ENCODE measurements around the gene NCBP2L.

NCBP2L gene

GRCh38 chrX:107818900-107819521, 41.5 kb downstream of the NCBP2L start:
- DNase-seq, result no peak

- DNase-seq, result no peak
Measured at GRCh38 chrX:107823042-107823441, 45.5 kb downstream of the NCBP2L start.

DNA sequence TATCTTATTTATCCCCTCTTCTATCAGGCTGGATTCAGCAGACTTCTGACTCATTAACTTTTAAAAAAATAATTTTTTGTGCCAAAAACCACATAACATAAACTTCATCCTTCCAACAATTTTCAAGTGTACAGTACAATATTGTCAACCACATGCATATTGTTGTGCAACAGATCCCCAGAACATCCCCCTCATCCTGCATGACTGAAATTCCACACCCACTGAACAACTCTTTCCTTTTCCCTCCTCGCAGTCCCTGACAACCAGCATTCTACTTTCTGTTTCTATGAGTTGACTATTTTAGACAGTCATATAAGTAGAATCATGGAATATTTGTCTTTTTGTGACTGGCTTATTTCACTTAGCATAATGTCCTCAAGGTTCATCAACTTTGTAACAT, 45.9 kb downstream of the NCBP2L start:
- DNase-seq, result no peak

- peak; percentile 30 to 73 (median 48) for DNase-seq
Measured at GRCh38 chrX:107825698-107826237, 48.2 kb downstream of the NCBP2L start, which contains the start of gene MID2. MID2 (plus strand) TSS chrX:107825866; CDS start chrX:107826427, 561 bp downstream.

GRCh38 chrX:107826238-107827029, 48.9 kb downstream of the NCBP2L start:
- DNase-seq, result peak; percentile 15 to 73 (median 39)

GRCh38 chrX:107827030-107827831, 49.7 kb downstream of the NCBP2L start:
- no peak for DNase-seq

- DNase-seq, result no peak
Measured at GRCh38 chrX:107827852-107828251, 50.3 kb downstream of the NCBP2L start.

DNA sequence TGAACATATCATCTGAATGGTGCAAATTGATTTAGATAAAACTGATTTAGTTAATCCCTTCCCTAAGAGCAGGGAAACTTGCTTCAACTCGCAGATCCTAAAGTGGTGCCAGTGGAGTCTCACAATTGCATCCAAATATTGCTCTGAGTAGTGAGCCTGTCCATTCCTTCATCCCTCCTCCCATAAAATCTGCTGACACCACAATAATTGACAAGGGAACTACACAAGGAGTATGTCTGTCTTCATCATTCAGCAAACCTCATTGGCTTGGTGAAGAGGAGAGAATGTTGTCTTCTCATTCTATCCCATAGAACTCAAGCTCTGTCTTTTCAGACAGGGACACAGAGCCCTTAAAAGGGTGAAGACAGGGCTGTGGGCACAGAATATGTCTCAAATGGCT, 52.3 kb downstream of the NCBP2L start:
- no peak for DNase-seq

DNA sequence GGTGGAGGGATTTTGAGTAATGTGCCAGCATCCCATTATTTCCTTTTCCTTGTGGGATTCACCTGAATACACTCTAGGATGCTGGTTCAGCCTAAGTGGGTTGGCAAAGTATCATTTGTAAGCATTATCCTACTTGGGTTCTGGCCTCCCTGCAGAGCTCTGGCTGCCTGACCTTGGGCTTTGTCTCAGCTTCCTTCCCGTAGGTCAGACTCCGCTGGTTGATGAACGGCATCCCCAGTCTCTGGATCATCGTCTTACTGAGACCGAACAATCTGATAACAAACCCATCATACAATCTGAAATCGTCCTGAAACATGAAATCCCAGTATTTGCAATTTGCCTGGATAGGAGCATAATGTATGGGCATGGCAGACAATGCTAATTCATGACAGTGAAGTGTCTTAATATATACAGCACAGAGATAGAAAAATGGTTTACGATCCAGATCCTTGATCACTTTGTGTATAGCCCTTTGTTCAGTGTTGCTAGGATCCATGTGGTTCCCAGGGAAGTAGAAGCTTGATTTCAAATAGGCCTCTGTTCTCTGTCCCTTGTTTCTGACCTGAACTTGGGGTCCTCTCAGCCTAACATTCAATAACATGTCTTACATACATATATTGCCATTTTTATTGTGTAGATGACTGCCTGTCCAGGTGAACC, 53.7 kb downstream of the NCBP2L start:
- DNase-seq, result no peak

DNA sequence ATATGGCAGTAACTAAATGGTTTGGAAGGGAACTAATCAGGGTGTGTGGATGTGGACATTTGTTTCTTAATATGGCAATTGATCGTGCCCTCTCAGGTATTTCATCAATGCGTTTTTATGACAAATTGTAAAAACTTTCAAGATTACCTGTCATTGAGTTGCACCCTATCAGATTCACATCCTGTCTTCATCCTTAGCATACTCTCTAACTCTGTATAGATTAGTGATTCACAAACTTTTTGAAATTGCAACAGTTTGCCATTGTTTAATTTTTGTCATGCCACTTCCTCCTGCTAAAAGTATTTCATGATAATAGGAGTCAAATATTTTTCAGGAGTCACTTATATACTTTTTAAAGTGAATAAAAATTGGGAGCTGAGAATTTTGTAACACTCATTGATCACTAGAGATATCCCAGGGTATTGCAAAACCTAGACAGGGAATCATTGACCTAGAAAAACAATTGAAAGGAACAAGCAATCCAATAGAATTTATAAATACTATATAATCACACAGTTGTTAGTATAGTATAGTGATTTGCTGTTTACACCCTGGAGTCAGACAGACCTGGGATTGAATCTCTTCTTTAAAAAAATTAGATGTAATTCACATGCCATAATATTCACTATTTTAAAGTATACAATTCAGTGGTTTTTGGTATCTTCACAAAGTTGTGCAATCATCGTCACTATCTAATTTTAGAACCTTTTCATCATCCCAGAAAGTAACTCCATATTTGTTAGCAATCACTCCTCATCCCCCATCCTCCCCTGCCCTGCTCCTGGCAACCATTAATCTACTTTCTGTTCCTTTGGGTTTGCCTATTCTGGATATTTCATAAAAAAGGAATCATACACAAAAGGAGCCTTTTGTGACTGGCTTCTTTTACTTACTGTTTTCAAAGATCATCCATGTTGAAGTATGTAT, 57.0 kb downstream of the NCBP2L start:
- DNase-seq, result no peak

- DNase-seq, result no peak
Measured at GRCh38 chrX:107836958-107837357, 59.4 kb downstream of the NCBP2L start.

- no peak for DNase-seq
Measured at GRCh38 chrX:107840971-107841370, 63.4 kb downstream of the NCBP2L start.

GRCh38 chrX:107842715-107843400, 65.3 kb downstream of the NCBP2L start:
- DNase-seq, result no peak

Data from stimulated activated naive CD4-positive, alpha-beta T cell (primary cell).